Fibroblast of skin of abdomen (primary cell): Measurements from ENCODE around the gene FNDC4. TPM values are rescaled to one million over a fixed set of nuclear protein-coding genes. Genes with fewer than 3 reads are reported as not detected.
A peak's percentile ranks its signal among the peaks of the same experiment; 100 is the strongest.
"Not testable (repeated sequence)": the region's sequence is repeated elsewhere in the genome, so short reads cannot be mapped to it uniquely, and the experiment has no call there.

Experiments
- DNase-seq: peaks from one replicate; pipeline ENCODE4 v3.0.0-alpha.2; 2013
- polyA plus RNA-seq, 2 experiments: library from polyadenylated mRNA; unstranded; fragments of 120-200 nt; gene quantifications; one replicate each; pipeline ENCODE4 v1.2.1, GENCODE V29; 2013; ENCODE audit not compliant: insufficient read length in 2 of 2

FNDC4 gene, protein sequence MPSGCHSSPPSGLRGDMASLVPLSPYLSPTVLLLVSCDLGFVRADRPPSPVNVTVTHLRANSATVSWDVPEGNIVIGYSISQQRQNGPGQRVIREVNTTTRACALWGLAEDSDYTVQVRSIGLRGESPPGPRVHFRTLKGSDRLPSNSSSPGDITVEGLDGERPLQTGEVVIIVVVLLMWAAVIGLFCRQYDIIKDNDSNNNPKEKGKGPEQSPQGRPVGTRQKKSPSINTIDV
- polyA plus RNA-seq (2013, experiment 1 of 2; ENCODE audit: insufficient read length), result 6.6 TPM
- 6.9 TPM for polyA plus RNA-seq (2013, experiment 2 of 2; ENCODE audit: insufficient read length)

DNA sequence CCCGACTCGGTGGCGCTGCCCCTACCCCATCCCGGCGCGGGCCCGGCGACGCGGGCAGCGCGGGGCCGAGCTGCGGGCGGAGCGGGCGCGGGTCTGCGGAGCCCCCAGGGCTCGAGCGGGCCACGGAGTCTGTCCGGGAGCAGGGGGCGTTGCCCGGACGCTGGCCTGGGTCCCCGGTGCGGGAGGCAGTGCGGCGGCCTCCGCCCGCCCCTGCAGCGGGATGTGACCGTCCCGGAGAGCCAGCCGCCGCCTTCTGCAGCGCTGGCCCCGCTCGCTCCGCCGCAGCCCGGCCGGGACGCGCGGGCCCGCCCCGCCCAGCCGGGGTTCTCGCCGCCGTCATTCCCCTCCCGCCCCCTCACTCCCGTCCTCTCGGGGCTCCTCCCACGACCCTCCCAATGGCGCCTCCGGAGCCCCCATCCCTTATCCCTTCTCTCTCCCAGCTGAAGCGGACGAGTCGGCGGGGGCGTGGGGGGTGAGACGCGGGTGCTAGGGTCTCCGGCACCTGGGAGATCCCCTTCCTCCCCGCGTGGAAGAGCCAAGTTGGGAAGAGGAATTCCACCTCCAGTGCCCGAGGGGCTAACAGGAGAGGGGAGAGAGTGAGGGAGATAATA lies at the start of gene FNDC4:
FNDC4 (minus strand) TSS at position 257 of the 611 bp plus-strand sequence. CDS start 521 bp downstream, outside the sequence.
- peak; percentile 12 for DNase-seq

GRCh38 chr2:27544143-27544821 lies 49.3 kb upstream of the FNDC4 start:
- no peak for DNase-seq

DNA sequence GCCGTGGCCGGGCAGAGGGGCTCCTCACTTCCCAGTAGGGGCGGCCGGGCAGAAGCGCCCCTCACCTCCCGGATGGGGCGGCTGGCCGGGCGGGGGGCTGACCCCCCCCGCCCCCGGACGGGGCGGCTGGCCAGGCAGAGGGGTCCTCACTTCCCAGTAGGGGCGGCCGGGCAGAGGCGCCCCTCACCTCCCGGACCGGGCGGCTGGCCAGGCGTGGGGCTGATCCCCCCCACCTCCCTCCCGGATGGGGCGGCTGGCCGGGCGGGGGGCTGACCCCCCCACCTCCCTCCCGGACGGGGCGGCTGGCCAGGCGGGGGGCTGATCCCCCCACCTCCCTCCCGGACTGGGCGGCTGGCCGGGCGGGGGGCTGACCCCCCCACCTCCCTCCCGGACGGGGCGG lies 44.6 kb upstream of the FNDC4 start:
- DNase-seq, result not testable (repeated sequence)

DNA sequence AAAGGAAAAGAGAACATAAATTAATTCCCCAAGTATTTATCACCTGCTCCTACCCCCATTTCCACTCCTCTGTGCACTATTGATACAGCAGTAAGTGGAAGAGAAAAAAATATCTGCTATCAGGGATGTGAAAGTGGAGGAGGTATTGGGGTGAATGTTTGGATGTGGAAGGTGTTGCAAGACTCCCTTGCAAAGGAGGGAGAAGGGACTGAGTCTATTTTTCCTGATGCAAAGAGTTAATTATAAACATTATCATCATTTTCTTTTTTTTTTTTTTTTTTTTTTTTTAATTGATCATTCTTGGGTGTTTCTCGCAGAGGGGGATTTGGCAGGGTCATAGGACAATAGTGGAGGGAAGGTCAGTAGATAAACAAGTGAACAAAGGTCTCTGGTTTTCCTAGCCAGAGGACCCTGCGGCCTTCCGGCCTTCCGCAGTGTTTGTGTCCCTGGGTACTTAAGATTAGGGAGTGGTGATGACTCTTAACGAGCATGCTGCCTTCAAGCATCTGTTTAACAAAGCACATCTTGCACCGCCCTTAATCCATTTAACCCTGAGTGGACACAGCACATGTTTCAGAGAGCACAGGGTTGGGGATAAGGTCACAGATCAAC lies 43.9 kb upstream of the FNDC4 start:
- not testable (repeated sequence) for DNase-seq

- no peak for DNase-seq
Observed at GRCh38 chr2:27537287-27537686, 42.3 kb upstream of the FNDC4 start.

- no peak for DNase-seq
Observed at GRCh38 chr2:27531983-27532382, 37.0 kb upstream of the FNDC4 start.

DNA sequence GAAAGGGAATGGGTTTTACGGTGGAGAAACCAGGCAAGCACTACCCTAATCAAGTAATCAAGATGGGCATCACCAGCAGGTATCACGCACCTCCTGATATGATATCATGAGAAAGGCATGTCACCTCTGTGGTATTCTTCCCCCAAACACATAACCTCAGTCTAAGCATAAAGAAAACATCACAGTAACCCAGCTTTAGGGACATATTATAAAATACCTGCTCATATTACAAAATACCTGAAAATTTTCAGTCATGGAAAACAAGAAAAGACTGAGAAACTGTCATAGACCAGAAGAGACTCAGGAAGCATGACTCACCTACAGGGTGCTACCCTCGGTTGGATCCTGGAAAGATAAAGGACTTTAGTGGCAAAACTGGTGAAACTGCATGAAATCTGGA lies 32.2 kb upstream of the FNDC4 start:
- DNase-seq, result no peak

GRCh38 chr2:27522400-27522945 lies 27.5 kb upstream of the FNDC4 start:
- DNase-seq, result no peak

DNA sequence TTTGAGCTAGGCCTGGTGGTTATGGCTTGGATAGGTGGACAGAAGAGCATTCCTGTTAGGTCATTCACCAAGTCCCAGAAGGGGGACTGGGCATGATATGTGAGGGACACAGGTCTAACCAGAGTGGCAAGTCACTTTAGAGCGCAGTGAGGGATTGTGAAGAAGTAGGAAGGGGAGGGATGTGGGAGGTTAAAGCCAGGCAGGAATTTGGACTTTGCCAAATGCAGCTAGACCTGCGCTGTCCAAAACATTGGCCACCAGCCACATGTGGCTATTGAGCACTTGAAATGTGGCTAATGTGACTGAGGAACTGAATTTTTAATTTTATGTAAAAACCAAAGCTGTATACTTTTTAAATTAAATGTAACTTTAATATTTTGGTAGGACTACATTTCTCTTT lies 25.3 kb upstream of the FNDC4 start:
- no peak for DNase-seq

DNA sequence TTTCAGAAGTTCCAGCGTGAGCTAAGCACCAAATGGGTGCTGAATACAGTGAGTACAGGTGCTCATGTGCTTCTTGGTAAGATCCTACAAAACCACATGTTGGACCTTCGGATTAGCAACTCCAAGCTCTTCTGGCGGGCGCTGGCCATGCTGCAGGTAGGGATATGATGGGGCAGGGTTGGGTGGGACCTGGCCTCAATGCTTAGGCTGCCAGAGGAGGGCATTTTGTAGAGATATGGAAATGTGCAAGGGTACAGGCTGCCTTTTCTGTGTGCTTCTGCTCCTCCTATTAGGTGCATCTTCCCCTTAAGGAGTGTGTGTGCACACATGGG lies 23.7 kb upstream of the FNDC4 start:
- DNase-seq, result no peak

DNA sequence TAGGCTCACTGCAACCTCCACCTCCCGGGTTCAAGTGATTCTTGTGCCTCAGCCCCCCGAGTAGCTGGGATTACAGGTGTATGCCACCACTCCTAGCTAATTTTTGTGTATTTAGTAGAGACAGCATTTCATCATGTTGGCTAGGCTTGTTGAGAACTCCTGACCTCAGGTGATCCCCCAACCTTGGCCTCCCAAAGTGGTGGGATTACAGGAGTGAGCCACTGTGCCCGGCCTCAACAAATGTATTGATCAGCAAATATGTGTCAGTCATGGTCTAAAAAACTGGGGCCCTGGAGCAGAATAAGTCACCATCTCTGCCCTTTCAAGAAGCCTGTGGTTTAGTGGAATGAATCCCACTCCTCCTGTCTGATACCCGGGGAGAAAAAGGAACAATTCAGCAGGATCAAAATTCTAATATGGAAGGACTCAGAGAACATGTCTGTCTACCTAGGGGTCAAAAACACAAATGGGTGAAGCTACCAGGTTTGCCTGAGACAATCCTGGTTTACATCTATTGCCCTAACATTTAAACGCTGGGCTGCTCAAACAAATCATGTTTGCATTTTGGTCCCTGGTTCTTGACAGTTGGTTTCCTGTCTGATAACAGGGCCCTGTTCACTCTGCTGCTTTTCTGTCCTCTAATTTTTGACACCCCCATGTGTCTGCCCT lies 23.2 kb upstream of the FNDC4 start:
- DNase-seq, result no peak

- DNase-seq, result peak; percentile 17
Observed at GRCh38 chr2:27509326-27509725, 14.3 kb upstream of the FNDC4 start.

DNA sequence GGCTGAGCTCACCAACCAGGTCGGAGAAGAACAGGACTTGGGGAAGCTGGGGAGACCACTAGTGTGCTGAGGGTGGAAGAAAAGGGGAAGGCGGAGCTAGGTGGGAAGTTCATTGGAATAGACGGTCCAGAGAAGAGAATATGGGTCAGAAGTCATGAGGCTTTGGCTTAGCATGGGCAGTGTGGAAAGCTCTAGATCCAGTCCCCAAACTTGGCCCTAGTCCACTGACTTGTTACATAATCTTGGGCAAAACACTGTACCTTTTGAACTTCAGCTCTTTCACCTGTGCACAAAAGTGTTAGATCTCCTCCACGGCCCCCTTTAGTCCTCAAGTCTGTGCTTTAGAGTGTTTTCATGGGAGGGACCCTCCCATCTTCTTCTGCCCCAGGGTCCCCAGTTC lies 12.3 kb upstream of the FNDC4 start:
- no peak for DNase-seq

DNA sequence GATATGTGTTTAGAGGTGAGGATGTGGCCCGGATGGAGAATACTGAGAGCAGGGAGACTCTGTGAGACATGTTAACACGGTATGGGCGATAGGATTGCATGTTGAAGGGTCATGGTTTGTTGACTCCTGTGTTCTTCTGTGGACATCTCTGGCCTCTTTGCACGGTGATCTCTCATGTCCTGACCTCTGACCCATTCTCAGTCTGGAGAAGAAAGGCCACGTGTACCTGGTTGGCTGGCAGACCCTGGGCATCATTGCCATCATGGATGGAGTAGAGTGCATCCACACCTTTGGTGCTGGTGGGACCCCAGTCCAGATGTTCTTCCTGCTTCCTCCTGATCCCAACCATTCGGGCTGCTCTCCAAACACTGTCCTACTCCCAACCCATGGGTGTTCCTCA lies 11.6 kb upstream of the FNDC4 start:
- no peak for DNase-seq

DNA sequence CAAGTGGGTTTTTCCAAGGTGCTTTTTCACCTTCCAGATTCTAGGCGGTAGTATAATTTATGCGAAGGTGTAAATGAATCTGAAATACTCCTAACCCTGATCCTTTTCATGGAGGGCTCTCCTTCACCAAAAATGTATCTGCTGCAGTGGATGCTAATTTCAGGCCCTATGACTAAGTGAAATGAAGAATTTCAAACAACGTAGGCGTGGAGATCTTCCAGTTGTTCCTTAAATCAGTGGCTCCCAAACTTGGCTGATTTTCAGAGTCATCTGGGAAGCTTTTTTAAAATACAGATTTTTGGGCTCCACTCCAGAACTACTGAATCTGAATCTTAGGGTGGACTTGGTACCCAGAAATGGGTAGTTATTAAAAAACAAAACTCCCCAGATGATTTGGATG lies 7.1 kb upstream of the FNDC4 start:
- DNase-seq, result no peak

GRCh38 chr2:27501042-27501441 lies 6.0 kb upstream of the FNDC4 start:
- DNase-seq, result no peak

DNA sequence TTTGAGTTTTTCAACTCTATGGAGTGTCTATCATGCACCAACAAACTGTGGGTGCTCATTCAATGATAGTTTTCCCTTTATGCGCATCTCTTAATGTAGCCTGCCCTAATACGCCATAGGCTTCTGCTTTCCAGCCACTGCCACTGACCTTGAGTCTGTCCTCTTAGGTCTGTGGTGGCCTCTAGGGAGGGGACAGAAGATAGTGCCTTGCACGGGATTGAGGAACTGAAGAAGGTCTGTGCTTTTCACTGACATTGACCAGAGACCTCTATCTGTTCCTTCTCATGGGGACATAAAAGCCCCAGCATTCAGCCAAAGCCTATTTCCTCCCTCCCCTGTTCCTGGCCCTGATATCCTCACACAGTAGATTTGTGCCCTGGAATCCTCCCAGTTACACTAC lies 4.0 kb upstream of the FNDC4 start:
- DNase-seq, result no peak

DNA sequence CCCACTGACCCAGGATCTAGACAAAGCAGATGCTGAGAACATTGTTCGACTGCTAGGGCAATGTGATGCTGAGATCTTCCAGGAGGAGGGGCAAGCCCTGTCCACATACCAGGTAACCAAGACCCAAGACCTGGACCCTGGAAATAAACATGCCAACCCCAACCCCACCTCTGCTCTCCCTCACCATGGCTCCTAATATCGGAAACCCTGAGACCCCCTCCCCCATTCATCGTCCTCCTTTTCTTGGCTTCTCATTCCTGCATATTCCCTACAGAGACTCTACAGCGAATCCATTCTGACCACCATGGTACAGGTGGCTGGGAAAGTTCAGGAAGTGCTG lies 2.3 kb upstream of the FNDC4 start:
- no peak for DNase-seq

GRCh38 chr2:27496357-27497287 lies 1.6 kb upstream of the FNDC4 start, which contains the start of gene GCKR:
TSS of gene GCKR (plus strand) at chr2:27496839. CDS start at chr2:27496905, 66 bp downstream.
- DNase-seq, result no peak

GRCh38 chr2:27495840-27496356 lies 898 bp upstream of the FNDC4 start:
- no peak for DNase-seq

- DNase-seq, result peak; percentile 13
Observed at GRCh38 chr2:27494284-27494943, 586 bp downstream of the FNDC4 start.
